Stimulated activated naive CD4-positive, alpha-beta T cell treated with Interleukin-2 at 50 U/mL for 16 hours (primary cell): ENCODE data around the gene ANKRD20A1.
"Not testable (repeated sequence)": the region's sequence is repeated elsewhere in the genome, so short reads cannot be mapped to it uniquely, and the experiment has no call there.

ENCODE experiments used
- DNase-seq: peaks from one replicate; lab custom pipeline; 2025; lab: John Stamatoyannopoulos, UW

ANKRD20A1 gene

DNA sequence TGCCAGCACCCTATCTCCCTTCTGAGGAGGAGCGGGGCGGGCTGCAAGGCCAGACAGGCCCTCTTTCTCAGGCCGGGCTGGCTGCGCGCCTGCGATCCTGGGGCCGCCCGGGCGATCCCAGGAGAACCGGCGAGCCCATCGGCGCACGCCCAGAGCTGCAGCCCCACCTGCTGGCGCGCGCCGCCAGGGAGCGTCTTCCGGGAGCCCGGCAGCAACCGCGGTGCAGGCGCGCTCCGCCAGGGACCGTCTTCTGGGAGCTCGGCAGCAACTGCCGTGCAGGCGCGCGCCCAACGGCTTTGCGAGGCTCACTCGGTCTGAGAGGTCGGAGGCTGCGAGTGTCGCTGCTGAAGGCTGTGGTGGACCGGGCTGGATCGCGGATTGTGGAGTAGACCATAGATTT is at the start of gene ANKRD20A1:
Gene ANKRD20A1, plus strand, starts transcription at position 61 of the 400 bp plus-strand sequence. CDS start 496 bp downstream, outside the sequence.
- not testable (repeated sequence) for DNase-seq

DNA sequence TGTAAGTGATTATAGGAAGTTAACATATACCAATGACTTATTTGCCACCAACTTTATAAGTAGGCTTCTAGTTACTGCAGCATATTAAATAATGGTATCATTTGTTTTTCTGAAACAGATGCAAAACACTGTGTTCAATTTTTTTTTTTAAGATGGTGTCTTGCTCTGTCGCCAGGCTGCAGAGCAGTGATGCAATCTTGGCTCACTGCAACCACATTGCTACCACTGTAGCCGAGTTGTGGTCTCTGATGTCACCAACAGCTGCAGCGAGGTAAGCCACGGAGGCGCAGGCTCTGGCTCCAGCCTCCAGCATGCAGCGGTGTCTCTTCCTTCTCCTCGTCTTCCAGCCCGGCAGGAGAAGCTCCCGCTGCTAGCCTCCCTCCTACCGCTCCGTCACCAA is 26.6 kb upstream of the ANKRD20A1 start:
- not testable (repeated sequence) for DNase-seq
